Loucy (cell line): Measurements from ENCODE around the gene WDR37.

Source experiments
- CTCF ChIP-seq: fragments of 200-600 bp; sonication (generic); conservative IDR thresholded peaks from 2 replicates; pipeline ENCODE4 v1.5.1; 2014; ENCODE audit warnings: mild to moderate bottlenecking, antibody characterized with exemption, low read length
- EZH2phosphoT487 ChIP-seq: fragments of 200-600 bp; IDR thresholded peaks from 2 replicates; pipeline ENCODE4 v1.6.1; 2018; ENCODE audit warnings: antibody characterized with exemption, mild to moderate bottlenecking, moderate library complexity, borderline replicate concordance

DNA sequence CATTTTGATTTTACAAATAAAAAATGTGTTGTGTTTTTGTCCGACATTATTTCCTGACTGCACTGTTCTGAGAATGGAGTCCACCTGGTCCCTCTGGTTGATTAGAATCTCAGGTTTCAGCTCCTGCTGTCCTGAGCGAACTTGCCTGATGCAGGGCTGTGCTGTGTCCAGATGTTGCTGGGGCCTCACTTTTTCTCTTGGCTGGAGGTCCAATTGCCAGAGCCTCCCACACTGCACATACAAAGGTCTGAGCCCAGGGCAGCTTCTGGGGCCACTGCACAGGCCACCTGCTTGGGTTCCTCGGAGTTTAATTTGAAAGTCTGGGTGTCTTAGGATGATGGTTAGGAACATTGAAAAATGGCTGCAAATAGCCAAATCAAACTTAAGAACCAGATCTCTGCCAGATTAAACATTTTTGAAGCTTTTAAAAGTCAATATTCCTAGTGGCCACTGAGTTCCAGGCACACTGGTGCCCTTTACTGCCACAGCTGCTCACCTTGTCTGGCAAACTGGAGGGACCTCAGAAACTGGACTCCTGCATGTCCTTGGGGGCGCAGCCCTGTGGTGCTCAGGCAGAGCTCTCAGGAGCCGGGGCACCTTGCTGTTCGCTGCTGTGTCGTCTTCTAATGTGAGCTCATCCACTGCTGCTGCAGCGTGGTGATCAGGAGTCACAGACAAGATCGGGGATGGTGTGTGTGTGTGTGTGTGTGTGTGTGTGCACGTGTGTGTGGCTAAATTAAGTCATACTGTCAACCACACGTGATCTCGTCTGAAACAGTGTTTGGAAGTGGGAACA lies 75.0 kb downstream of the WDR37 start:
- TF ChIP-seq EZH2phosphoT487 (no peak), CTCF (no peak)
